DOHH2 (cell line): Measurements from ENCODE around the gene MMP24OS.

Experiments used
- H3F3A ChIP-seq: fragments of 200-600 bp; sonication (generic), shearing (Covaris generic); 2 replicates; pipeline ENCODE4 v1.6.0; 2016; ENCODE audit warnings: antibody characterized with exemption, mild to moderate bottlenecking; ENCODE audit not compliant: control insufficient read depth, insufficient read depth
- H3K27ac ChIP-seq: fragments of 200-600 bp; sonication (generic); 2 replicates; pipeline ENCODE4 v1.5.1; 2014; ENCODE audit warnings: low read depth, mild to moderate bottlenecking, low read length, moderate library complexity
- H3K27me3 ChIP-seq: fragments of 200-600 bp; sonication (generic); 2 replicates; pipeline ENCODE4 v1.6.1; 2014; ENCODE audit warnings: mild to moderate bottlenecking, low read length, mixed read lengths; ENCODE audit not compliant: control insufficient read depth
- H3K36me3 ChIP-seq: fragments of 200-600 bp; sonication (generic); 2 replicates; pipeline ENCODE4 v1.6.1; 2014; ENCODE audit warnings: mild to moderate bottlenecking, low read length, moderate library complexity, mixed read lengths; ENCODE audit not compliant: control insufficient read depth
- H3K4me1 ChIP-seq: fragments of 200-600 bp; sonication (generic); 2 replicates; pipeline ENCODE4 v1.6.1; 2014; ENCODE audit warnings: mild to moderate bottlenecking, low read length, mixed read lengths; ENCODE audit not compliant: control insufficient read depth
- H3K4me2 ChIP-seq: fragments of 200-600 bp; sonication (generic); 2 replicates; pipeline ENCODE4 v1.6.0; 2014; ENCODE audit warnings: mild to moderate bottlenecking, low read length, moderate library complexity
- H3K4me3 ChIP-seq: fragments of 200-600 bp; sonication (generic); 2 replicates; pipeline ENCODE4 v1.5.1; 2014; ENCODE audit warnings: mild to moderate bottlenecking, low read length, mixed read lengths
- H3K79me2 ChIP-seq: fragments of 200-600 bp; sonication (generic); 2 replicates; pipeline ENCODE4 v1.6.1; 2014; ENCODE audit warnings: mild to moderate bottlenecking, low read length, mixed read lengths; ENCODE audit not compliant: control insufficient read depth
- H3K9me2 ChIP-seq: fragments of 200-600 bp; sonication (generic); replicated peaks from 2 replicates; pipeline ENCODE4 v1.6.1; 2014; ENCODE audit warnings: mild to moderate bottlenecking, low read length, mixed read lengths; ENCODE audit not compliant: control insufficient read depth
- H3K9me3 ChIP-seq: fragments of 200-600 bp; sonication (generic); 2 replicates; pipeline ENCODE4 v1.6.1; 2014; ENCODE audit warnings: antibody characterized with exemption, low read length, mixed read lengths; ENCODE audit not compliant: control insufficient read depth, insufficient read depth
- H4K20me1 ChIP-seq: fragments of 200-600 bp; sonication (generic); 2 replicates; pipeline ENCODE4 v1.6.0; 2014; ENCODE audit warnings: low read depth, mild to moderate bottlenecking, antibody characterized with exemption, low read length, moderate library complexity; ENCODE audit not compliant: control insufficient read depth, insufficient read depth
- EZH2phosphoT487 ChIP-seq: fragments of 200-600 bp; sonication (generic); IDR thresholded peaks from 2 replicates; pipeline ENCODE4 v1.6.1; 2017; ENCODE audit warnings: borderline replicate concordance, mild to moderate bottlenecking, antibody characterized with exemption, low read length, moderate library complexity, mixed read lengths
- TF ChIP-seq, protein P1 (sequence below): fragments of 200-600 bp; sonication (generic); IDR thresholded peaks from one replicate; pipeline ENCODE4 v1.5.1; 2014; ENCODE audit warnings: antibody characterized with exemption, mild to moderate bottlenecking, low read depth, low read length; ENCODE audit not compliant: poor library complexity, severe bottlenecking

Gene MMP24OS

DNA sequence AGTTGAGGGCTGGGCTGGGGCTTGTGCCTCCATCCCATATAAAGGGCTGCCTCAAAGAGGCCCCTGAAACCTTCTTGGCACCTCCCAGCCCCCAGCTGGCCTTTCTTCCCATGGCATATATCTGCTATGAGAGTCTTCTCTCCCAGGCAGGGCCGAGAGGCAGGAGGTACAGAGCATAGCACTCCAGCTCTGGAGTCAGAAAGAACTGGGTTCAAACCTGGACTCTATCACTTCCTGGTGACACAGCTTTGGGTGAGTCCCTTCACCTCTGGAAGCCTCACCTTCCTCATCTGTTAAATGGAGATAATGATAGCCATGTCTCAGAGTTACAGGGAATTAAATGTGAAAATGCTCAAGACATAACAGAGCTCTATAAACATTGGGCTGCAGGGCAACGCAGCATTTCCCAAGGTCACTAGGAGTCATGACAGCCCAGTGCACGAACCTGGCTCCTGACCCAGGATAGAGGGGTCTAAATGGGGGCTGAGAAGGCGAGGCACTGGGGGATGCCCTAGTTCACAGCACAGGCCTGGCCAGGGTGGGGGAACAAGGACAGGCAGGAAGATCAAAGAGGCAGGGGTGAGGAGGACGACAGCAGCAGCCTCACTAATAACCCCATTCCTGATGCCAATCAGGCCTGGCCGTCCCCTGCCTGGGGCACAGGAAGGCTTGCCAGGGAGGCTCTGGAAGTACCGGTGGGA lies 12.4 kb upstream of the MMP24OS start:
- Histone ChIP-seq H3K27me3 (no peaks in the 10 kb centered on the region), H3K9me2 (no peaks in the 10 kb centered on the region), H3K27ac (no peak overlapping the region), H3K4me2 (no peak overlapping the region), H3K4me3 (no peak overlapping the region), H3K79me2 (no peaks in the 10 kb centered on the region), H3F3A (0 out of 2 replicates have a peak, but pooled peaks cover 5% of the 10 kb centered on the region), H4K20me1 (no peaks in the 10 kb centered on the region), H3K9me3 (no peaks in the 10 kb centered on the region), H3K36me3 (no peaks in the 10 kb centered on the region), H3K4me1 (peaks cover 3% of the 10 kb centered on the region)
- TF ChIP-seq EZH2phosphoT487, result no peak
- TF ChIP-seq, protein P1, sequence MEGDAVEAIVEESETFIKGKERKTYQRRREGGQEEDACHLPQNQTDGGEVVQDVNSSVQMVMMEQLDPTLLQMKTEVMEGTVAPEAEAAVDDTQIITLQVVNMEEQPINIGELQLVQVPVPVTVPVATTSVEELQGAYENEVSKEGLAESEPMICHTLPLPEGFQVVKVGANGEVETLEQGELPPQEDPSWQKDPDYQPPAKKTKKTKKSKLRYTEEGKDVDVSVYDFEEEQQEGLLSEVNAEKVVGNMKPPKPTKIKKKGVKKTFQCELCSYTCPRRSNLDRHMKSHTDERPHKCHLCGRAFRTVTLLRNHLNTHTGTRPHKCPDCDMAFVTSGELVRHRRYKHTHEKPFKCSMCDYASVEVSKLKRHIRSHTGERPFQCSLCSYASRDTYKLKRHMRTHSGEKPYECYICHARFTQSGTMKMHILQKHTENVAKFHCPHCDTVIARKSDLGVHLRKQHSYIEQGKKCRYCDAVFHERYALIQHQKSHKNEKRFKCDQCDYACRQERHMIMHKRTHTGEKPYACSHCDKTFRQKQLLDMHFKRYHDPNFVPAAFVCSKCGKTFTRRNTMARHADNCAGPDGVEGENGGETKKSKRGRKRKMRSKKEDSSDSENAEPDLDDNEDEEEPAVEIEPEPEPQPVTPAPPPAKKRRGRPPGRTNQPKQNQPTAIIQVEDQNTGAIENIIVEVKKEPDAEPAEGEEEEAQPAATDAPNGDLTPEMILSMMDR, result no peak

DNA sequence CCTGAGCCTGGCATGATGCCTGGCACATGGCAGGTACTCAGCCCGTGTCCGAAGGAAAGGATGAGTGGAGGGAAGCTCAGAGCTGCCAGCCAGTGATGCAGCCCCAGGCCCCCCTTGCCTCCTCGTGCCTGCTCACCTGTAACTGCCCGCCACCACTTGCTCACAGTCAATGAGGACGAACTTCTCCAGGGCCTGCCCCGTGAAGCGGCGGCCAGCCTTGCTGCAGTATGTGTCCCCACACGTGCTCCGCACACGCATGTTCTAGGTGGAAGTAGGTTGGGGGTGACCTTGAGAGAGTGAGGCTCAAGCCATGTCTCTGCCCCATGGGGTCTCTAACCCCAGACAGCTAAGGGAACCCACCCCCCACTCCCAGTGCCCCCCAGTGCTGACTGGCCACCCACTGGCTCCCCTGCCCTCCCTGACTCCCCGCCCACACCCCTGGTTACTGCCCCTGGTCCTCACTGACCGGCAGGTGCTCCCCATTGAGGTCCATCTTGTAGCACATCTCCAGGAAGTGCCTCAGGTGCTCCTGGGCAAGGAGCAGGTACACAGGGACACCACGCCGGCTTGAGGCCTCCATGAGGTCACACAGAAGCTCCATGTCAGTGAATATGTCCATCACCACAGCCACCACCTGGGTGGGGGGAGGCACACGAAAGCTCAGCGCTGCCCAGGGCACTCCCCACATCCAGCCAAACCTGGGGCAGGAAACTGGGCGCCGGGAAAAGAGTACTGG lies 10.6 kb upstream of the MMP24OS start:
- no peak for TF ChIP-seq EZH2phosphoT487
- TF ChIP-seq, protein P1, result no peak
- H3K27me3 ChIP-seq, result no peaks in the 10 kb centered on the region
- H3K4me2 ChIP-seq, result no peak overlapping the region
- no peaks in the 10 kb centered on the region for H3K9me3 ChIP-seq
- no peaks in the 10 kb centered on the region for H4K20me1 ChIP-seq
- no peak overlapping the region for H3K27ac ChIP-seq
- no peak overlapping the region for H3K4me3 ChIP-seq
- H3K4me1 ChIP-seq, result peaks cover 11% of the 10 kb centered on the region
- H3K79me2 ChIP-seq, result peaks cover 13% of the 10 kb centered on the region
- H3K9me2 ChIP-seq, result no peaks in the 10 kb centered on the region
- 0 out of 2 replicates have a peak, but pooled peaks cover 5% of the 10 kb centered on the region for H3F3A ChIP-seq
- peaks cover 9% of the 10 kb centered on the region; the same call in 1 of the 2 replicates for H3K36me3 ChIP-seq

DNA sequence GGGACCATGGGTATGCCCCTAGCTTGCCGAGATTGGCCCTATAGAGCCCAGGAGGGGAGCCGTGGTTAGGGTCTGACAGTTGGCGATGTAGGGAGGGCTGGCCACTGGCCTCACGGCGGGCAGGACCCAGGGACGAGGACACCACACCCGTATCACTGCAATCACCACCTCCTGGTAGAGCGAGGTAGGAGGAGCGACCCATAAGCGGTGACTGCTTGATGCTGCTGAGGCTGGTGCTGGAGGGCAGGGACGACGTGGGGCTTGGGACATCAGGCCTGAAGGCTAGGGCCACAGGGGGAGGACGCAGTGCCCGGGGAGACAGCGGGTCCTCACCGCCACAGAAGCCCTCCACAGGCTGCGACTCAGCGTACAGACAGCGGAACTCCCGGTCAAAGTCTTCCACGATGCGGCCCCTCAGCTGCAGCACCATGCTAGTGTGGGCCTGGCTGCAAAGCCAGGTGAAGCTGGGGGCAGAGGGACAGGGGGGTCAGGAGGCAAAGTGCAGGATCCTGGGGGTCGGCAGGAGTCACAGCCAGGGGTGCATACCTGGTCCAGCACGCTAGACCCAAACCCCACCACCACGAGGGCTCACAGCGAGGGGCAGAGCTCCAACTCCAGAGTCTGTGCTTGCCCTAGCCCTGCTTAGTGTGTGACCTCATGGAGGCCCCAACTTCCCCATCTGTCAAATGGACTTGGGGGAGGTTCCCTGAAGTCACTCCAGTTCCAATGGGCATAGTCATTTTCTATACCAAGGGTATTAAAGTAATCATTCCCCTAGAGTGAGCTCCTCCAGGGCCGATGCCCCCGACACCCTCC lies 9.8 kb upstream of the MMP24OS start:
- Histone ChIP-seq H3K4me3 (no peak overlapping the region), H3K9me2 (no peaks in the 10 kb centered on the region), H3F3A (0 out of 2 replicates have a peak, but pooled peaks cover 5% of the 10 kb centered on the region), H3K27me3 (no peaks in the 10 kb centered on the region), H3K4me1 (peaks cover 15% of the 10 kb centered on the region), H3K36me3 (peaks cover 14% of the 10 kb centered on the region; the same call in 1 of the 2 replicates), H3K79me2 (peaks cover 21% of the 10 kb centered on the region), H3K9me3 (no peaks in the 10 kb centered on the region), H4K20me1 (no peaks in the 10 kb centered on the region), H3K27ac (no peak overlapping the region), H3K4me2 (no peak overlapping the region)
- TF ChIP-seq EZH2phosphoT487, result no peak
- TF ChIP-seq, protein P1, result no peak
